ENCODE data around the gene NOM1. TPM values are rescaled to one million over a fixed set of nuclear protein-coding genes. Genes with fewer than 3 reads are reported as not detected.
"Not testable (repeated sequence)": the region's sequence is repeated elsewhere in the genome, so short reads cannot be mapped to it uniquely, and the experiment has no call there.

Gene NOM1
- total RNA-seq, 1 experiment from 2014 or later = 18.4 TPM

DNA sequence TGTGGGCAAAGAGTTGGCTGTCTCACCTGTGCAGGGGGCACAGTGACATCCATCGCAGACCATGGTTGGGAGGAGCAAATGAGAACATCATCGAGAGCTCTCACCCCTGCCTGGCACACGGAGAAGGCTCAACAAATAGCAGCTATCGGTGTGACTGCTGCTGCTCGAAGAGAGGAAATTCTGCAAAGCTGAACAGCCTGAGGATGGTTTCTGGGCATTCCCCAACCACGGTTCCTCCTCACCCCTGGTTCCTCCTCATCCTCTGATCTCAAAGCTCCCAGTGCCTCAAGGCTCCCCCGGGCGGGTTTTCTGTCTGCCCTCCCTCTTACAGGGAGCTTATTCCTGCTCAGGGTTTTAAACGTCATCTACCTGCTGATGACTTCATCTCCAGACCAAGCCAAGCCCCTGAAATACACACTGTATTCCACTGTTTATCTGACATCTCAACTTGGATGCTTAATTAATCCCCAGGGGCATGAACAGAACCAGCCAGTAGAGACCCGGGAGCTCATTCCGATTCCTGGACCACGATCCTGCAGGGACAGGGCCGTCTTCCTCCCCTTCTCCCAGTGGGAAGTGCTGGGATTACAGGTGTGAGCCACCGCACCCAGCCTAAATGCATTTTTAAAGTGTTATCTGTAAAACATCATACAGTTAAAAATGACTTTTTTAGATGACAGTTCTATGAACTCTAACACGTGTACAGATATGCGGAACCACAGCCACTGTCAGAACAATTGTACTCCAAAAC is 19.5 kb upstream of the NOM1 start:
- H3K9me2 ChIP-seq (replicated peaks; ENCODE audit: insufficient read depth, low read length) = no peaks in the 10 kb centered on the region
- H3K4me1 ChIP-seq (ENCODE audit: low read length) = no peaks in the 10 kb centered on the region
- no peak overlapping the region for H2AFZ ChIP-seq (ENCODE audit: low read length)
- H3K9me3 ChIP-seq (ENCODE audit: low read length) = no peaks in the 10 kb centered on the region
- H3K27ac ChIP-seq (ENCODE audit: low read length) = no peak overlapping the region
- H3K79me2 ChIP-seq (ENCODE audit: low read length) = no peaks in the 10 kb centered on the region
- H3K9ac ChIP-seq (ENCODE audit: low read length) = no peak overlapping the region
- H3K4me2 ChIP-seq (ENCODE audit: low read depth, low read length, poor library complexity, severe bottlenecking) = no peak overlapping the region
- no peak for DNase-seq
- H3K4me3 ChIP-seq (ENCODE audit: low read length) = no peak overlapping the region
- no peaks in the 10 kb centered on the region for H4K20me1 ChIP-seq (ENCODE audit: insufficient read depth, low read depth, low read length)
- H3K36me3 ChIP-seq (ENCODE audit: insufficient read depth, low read length) = no peaks in the 10 kb centered on the region
- no peaks in the 10 kb centered on the region for H3K27me3 ChIP-seq (ENCODE audit: low read length)

DNA sequence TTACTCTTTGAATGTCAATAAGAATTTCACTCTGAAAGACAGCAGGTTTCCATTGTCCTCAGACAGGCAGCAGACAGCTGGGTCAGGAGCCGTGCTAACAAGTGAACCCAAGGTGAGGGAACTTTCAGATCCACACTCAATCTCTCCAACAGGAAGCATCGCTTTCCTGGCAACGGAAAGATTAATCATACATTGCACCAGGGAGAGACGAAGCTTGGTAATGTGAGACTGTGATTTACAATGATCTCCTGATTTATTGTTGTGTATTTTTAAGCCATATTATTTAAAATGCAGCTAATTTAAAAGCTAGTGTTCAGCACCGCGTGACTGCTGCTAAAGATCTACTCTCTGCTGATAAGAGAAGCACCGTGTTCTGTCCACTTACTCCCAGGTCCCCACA is 17.5 kb upstream of the NOM1 start:
- no peak overlapping the region for H3K9ac ChIP-seq (ENCODE audit: low read length)
- H2AFZ ChIP-seq (ENCODE audit: low read length) = no peak overlapping the region
- H3K4me1 ChIP-seq (ENCODE audit: low read length) = no peaks in the 10 kb centered on the region
- no peak overlapping the region for H3K4me3 ChIP-seq (ENCODE audit: low read length)
- no peak overlapping the region for H3K27ac ChIP-seq (ENCODE audit: low read length)
- no peaks in the 10 kb centered on the region for H3K36me3 ChIP-seq (ENCODE audit: insufficient read depth, low read length)
- H3K4me2 ChIP-seq (ENCODE audit: low read depth, low read length, poor library complexity, severe bottlenecking) = no peak overlapping the region
- no peaks in the 10 kb centered on the region for H3K79me2 ChIP-seq (ENCODE audit: low read length)
- no peaks in the 10 kb centered on the region for H3K27me3 ChIP-seq (ENCODE audit: low read length)
- no peak for DNase-seq
- no peaks in the 10 kb centered on the region for H3K9me2 ChIP-seq (replicated peaks; ENCODE audit: insufficient read depth, low read length)
- H3K9me3 ChIP-seq (ENCODE audit: low read length) = no peaks in the 10 kb centered on the region
- H4K20me1 ChIP-seq (ENCODE audit: insufficient read depth, low read depth, low read length) = no peaks in the 10 kb centered on the region

GRCh38 chr7:156935250-156935649 is 14.3 kb upstream of the NOM1 start:
- no peaks in the 10 kb centered on the region for H3K4me1 ChIP-seq (ENCODE audit: low read length)
- H3K9me2 ChIP-seq (replicated peaks; ENCODE audit: insufficient read depth, low read length) = no peaks in the 10 kb centered on the region
- no peaks in the 10 kb centered on the region for H3K9me3 ChIP-seq (ENCODE audit: low read length)
- no peaks in the 10 kb centered on the region for H3K27me3 ChIP-seq (ENCODE audit: low read length)
- no peak overlapping the region for H3K27ac ChIP-seq (ENCODE audit: low read length)
- no peak overlapping the region for H3K4me3 ChIP-seq (ENCODE audit: low read length)
- no peaks in the 10 kb centered on the region for H3K36me3 ChIP-seq (ENCODE audit: insufficient read depth, low read length)
- H2AFZ ChIP-seq (ENCODE audit: low read length) = no peak overlapping the region
- no peak for DNase-seq
- no peak overlapping the region for H3K9ac ChIP-seq (ENCODE audit: low read length)
- no peaks in the 10 kb centered on the region for H3K79me2 ChIP-seq (ENCODE audit: low read length)
- no peaks in the 10 kb centered on the region for H4K20me1 ChIP-seq (ENCODE audit: insufficient read depth, low read depth, low read length)
- no peak overlapping the region for H3K4me2 ChIP-seq (ENCODE audit: low read depth, low read length, poor library complexity, severe bottlenecking)

DNA sequence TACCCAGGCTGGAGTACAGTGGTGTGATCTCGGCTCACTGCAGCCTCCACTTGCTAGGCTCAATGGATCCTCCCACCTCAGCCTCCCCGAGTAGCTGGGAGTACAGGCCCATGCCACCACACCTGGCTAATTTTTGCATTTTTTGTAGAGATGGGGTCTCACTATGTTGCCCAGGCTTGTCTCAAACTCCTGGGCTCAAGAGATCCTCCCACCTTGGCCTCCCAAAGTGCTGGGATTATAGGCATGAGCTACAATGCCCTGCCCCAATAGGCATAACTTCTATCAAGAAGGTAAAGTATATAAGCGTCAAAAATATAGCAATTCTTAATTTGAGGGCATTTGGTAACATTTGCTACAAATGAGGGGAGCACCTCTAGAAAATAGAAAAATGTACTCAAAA is 12.7 kb upstream of the NOM1 start:
- H3K4me1 ChIP-seq (ENCODE audit: low read length); H3K79me2 ChIP-seq (ENCODE audit: low read length); H3K27me3 ChIP-seq (ENCODE audit: low read length); H4K20me1 ChIP-seq (ENCODE audit: insufficient read depth, low read depth, low read length); H3K4me2 ChIP-seq (ENCODE audit: low read depth, low read length, poor library complexity, severe bottlenecking); H3K9me3 ChIP-seq (ENCODE audit: low read length); H2AFZ ChIP-seq (ENCODE audit: low read length); H3K9ac ChIP-seq (ENCODE audit: low read length); H3K27ac ChIP-seq (ENCODE audit: low read length); H3K4me3 ChIP-seq (ENCODE audit: low read length); H3K36me3 ChIP-seq (ENCODE audit: insufficient read depth, low read length); DNase-seq; H3K9me2 ChIP-seq (replicated peaks; ENCODE audit: insufficient read depth, low read length): not testable (repeated sequence)

DNA sequence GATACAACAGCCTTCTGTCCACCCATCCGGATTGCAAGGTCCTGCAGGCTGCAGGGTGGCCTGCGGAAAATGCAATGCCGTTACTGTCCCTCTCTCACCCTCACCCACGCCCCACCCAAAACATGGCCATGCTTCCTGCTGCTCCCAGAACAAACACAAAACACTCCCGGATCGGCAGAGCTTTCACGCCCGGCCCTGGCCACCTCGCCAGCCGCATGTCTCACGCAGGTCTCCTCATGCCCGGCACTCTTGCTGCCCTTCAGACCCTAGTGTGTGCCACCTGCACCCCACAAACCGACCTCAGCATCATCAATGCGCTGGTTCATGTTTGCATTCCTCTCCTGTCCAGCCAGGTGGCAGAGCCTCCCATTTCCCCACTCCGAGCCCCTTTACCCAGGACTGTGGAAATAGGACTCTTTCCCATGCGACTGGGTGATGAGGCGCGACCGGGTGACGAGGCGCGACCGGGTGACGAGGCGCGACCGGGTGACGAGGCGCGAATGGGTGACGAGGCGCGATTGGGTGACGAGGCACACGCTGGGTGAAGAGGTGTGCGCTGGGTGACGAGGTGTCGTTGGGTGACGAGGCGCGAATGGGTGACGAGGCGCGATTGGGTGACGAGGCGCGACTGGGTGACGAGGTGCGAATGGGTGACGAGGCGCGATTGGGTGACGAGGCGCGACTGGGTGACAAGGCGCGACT is 8.9 kb upstream of the NOM1 start:
- Histone ChIP-seq H3K27me3 (ENCODE audit: low read length) (no peaks in the 10 kb centered on the region), H3K27ac (ENCODE audit: low read length) (no peak overlapping the region)

GRCh38 chr7:156941393-156942182 is 7.9 kb upstream of the NOM1 start:
- Histone ChIP-seq H3K36me3 (ENCODE audit: insufficient read depth, low read length) (no peaks in the 10 kb centered on the region), H3K79me2 (ENCODE audit: low read length) (no peaks in the 10 kb centered on the region), H3K9ac (ENCODE audit: low read length) (no peak overlapping the region), H3K4me2 (ENCODE audit: low read depth, low read length, poor library complexity, severe bottlenecking) (no peak overlapping the region), H3K4me1 (ENCODE audit: low read length) (no peaks in the 10 kb centered on the region), H4K20me1 (ENCODE audit: insufficient read depth, low read depth, low read length) (no peaks in the 10 kb centered on the region), H3K27ac (ENCODE audit: low read length) (no peak overlapping the region), H2AFZ (ENCODE audit: low read length) (no peak overlapping the region), H3K4me3 (ENCODE audit: low read length) (no peak overlapping the region), H3K9me2 (replicated peaks; ENCODE audit: insufficient read depth, low read length) (no peaks in the 10 kb centered on the region), H3K9me3 (ENCODE audit: low read length) (no peaks in the 10 kb centered on the region), H3K27me3 (ENCODE audit: low read length) (no peaks in the 10 kb centered on the region)
- DNase-seq = no peak

More for the DNA sequence above, 8.9 kb upstream of the NOM1 start:
- DNase-seq = no peak
- Histone ChIP-seq H2AFZ (ENCODE audit: low read length) (no peak overlapping the region), H3K4me1 (ENCODE audit: low read length) (no peaks in the 10 kb centered on the region), H4K20me1 (ENCODE audit: insufficient read depth, low read depth, low read length) (no peaks in the 10 kb centered on the region), H3K36me3 (ENCODE audit: insufficient read depth, low read length) (no peaks in the 10 kb centered on the region), H3K9ac (ENCODE audit: low read length) (no peak overlapping the region), H3K9me3 (ENCODE audit: low read length) (no peaks in the 10 kb centered on the region), H3K4me3 (ENCODE audit: low read length) (no peak overlapping the region), H3K4me2 (ENCODE audit: low read depth, low read length, poor library complexity, severe bottlenecking) (no peak overlapping the region), H3K79me2 (ENCODE audit: low read length) (no peaks in the 10 kb centered on the region), H3K9me2 (replicated peaks; ENCODE audit: insufficient read depth, low read length) (no peaks in the 10 kb centered on the region)

DNA sequence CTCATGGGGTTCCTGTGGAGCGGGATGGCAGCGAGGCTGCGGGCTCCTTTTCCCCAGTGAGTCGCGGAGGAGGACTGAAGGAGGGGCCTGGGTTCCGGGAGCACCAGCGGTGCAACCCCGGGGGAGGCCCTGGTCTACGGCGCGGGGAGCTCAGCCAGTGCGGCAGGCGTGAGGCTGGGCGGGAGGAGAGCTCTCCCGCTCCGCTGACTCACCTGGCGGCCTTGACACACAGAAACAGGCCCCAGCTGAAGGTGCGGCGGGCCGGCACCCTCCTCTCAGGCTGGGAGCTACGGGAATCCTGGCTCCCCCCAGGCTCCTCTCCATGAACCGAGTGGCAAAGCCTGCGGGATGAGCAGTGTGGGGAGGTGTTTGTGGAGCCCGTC is 6.8 kb upstream of the NOM1 start:
- H3K9me2 ChIP-seq (replicated peaks; ENCODE audit: insufficient read depth, low read length) = no peaks in the 10 kb centered on the region
- H3K36me3 ChIP-seq (ENCODE audit: insufficient read depth, low read length) = no peaks in the 10 kb centered on the region
- no peaks in the 10 kb centered on the region for H3K79me2 ChIP-seq (ENCODE audit: low read length)
- H3K4me2 ChIP-seq (ENCODE audit: low read depth, low read length, poor library complexity, severe bottlenecking) = no peak overlapping the region
- no peak overlapping the region for H2AFZ ChIP-seq (ENCODE audit: low read length)
- no peaks in the 10 kb centered on the region for H4K20me1 ChIP-seq (ENCODE audit: insufficient read depth, low read depth, low read length)
- H3K27me3 ChIP-seq (ENCODE audit: low read length) = no peaks in the 10 kb centered on the region
- DNase-seq = no peak
- H3K27ac ChIP-seq (ENCODE audit: low read length) = no peak overlapping the region
- H3K9me3 ChIP-seq (ENCODE audit: low read length) = no peaks in the 10 kb centered on the region
- no peak overlapping the region for H3K9ac ChIP-seq (ENCODE audit: low read length)
- H3K4me3 ChIP-seq (ENCODE audit: low read length) = no peak overlapping the region
- H3K4me1 ChIP-seq (ENCODE audit: low read length) = no peaks in the 10 kb centered on the region
